H9 (cell line): Measurements from ENCODE around the gene COL18A1. TPM values are rescaled to one million over a fixed set of nuclear protein-coding genes. Genes with fewer than 3 reads are reported as not detected.

Source experiments
- DNase-seq: peaks from one replicate; pipeline ENCODE4 v3.0.0-alpha.2; 2017
- H2AFZ ChIP-seq: one replicate; pipeline ENCODE4 v1.6.1; 2013; ENCODE audit warnings: mild to moderate bottlenecking, low read length, control low read depth, moderate library complexity
- H2AK5ac ChIP-seq: 2 replicates; pipeline ENCODE4 v1.6.1; 2013; ENCODE audit warnings: low read length, control low read depth, mixed read lengths; ENCODE audit not compliant: insufficient read length
- H2BK120ac ChIP-seq: one replicate; pipeline ENCODE4 v1.6.1; 2013; ENCODE audit warnings: low read depth, mild to moderate bottlenecking, low read length, control low read depth, inconsistent platforms; ENCODE audit not compliant: poor library complexity, severe bottlenecking
- H2BK12ac ChIP-seq: 2 replicates; pipeline ENCODE4 v1.6.1; 2013; ENCODE audit warnings: low read length, control low read depth, mixed read lengths, low read depth; ENCODE audit not compliant: insufficient read length
- H2BK15ac ChIP-seq: 2 replicates; pipeline ENCODE4 v1.6.1; 2013; ENCODE audit warnings: low read depth, low read length, control low read depth
- H2BK20ac ChIP-seq: one replicate; pipeline ENCODE4 v1.6.1; 2013; ENCODE audit warnings: low read depth, mild to moderate bottlenecking, low read length, control low read depth, inconsistent platforms; ENCODE audit not compliant: poor library complexity, severe bottlenecking
- H2BK5ac ChIP-seq: 2 replicates; pipeline ENCODE4 v1.6.1; 2013; ENCODE audit warnings: low read length, control low read depth, mixed read lengths; ENCODE audit not compliant: insufficient read length
- H3K14ac ChIP-seq: 2 replicates; pipeline ENCODE4 v1.6.1; 2013; ENCODE audit warnings: low read length, control low read depth; ENCODE audit not compliant: insufficient read depth
- H3K18ac ChIP-seq: 2 replicates; pipeline ENCODE4 v1.6.1; 2013; ENCODE audit warnings: low read depth, mild to moderate bottlenecking, mixed read lengths, low read length, control low read depth; ENCODE audit not compliant: insufficient read length
- H3K23ac ChIP-seq: 2 replicates; pipeline ENCODE4 v1.6.1; 2013; ENCODE audit warnings: low read length, control low read depth, mixed read lengths, low read depth; ENCODE audit not compliant: insufficient read length
- H3K23me2 ChIP-seq: 2 replicates; pipeline ENCODE4 v1.6.1; 2013; ENCODE audit warnings: low read depth, mild to moderate bottlenecking, mixed read lengths, low read length, control low read depth; ENCODE audit not compliant: insufficient read length, poor library complexity, severe bottlenecking
- H3K27ac ChIP-seq: 2 replicates; pipeline ENCODE4 v1.5.1; 2013; ENCODE audit warnings: low read length, control low read depth, mixed read lengths, low read depth; ENCODE audit not compliant: insufficient read length
- H3K27me3 ChIP-seq: 2 replicates; pipeline ENCODE4 v1.6.1; 2013; ENCODE audit warnings: low read length, control low read depth, inconsistent platforms; ENCODE audit not compliant: insufficient read depth
- H3K4ac ChIP-seq: 2 replicates; pipeline ENCODE4 v1.6.1; 2013; ENCODE audit warnings: low read depth, mild to moderate bottlenecking, control low read depth, inconsistent platforms, low read length, moderate library complexity
- H3K4me1 ChIP-seq: 2 replicates; pipeline ENCODE4 v1.6.1; 2013; ENCODE audit warnings: low read length, control low read depth, inconsistent platforms; ENCODE audit not compliant: insufficient read depth
- H3K4me2 ChIP-seq: 2 replicates; pipeline ENCODE4 v1.6.1; 2013; ENCODE audit warnings: low read length, control low read depth, mixed read lengths; ENCODE audit not compliant: insufficient read length, insufficient read depth
- H3K56ac ChIP-seq: 2 replicates; pipeline ENCODE4 v1.6.1; 2013; ENCODE audit warnings: low read depth, mild to moderate bottlenecking, mixed read lengths, low read length, control low read depth; ENCODE audit not compliant: insufficient read length
- H3K79me1 ChIP-seq: 2 replicates; pipeline ENCODE4 v1.6.1; 2013; ENCODE audit warnings: low read depth, mild to moderate bottlenecking, moderate library complexity, low read length, control low read depth, inconsistent platforms; ENCODE audit not compliant: insufficient read depth, poor library complexity, severe bottlenecking
- H3K79me2 ChIP-seq: 2 replicates; pipeline ENCODE4 v1.6.1; 2013; ENCODE audit warnings: low read length, control low read depth, inconsistent platforms; ENCODE audit not compliant: insufficient read depth
- H3K9ac ChIP-seq: 2 replicates; pipeline ENCODE4 v1.6.1; 2013; ENCODE audit warnings: low read length, control low read depth, mixed read lengths; ENCODE audit not compliant: insufficient read length; ENCODE audit errors: extremely low read depth
- H3K9me3 ChIP-seq: one replicate; pipeline ENCODE4 v1.6.1; 2013; ENCODE audit warnings: low read depth, low read length, inconsistent platforms; ENCODE audit not compliant: control insufficient read depth
- H3T11ph ChIP-seq: one replicate; pipeline ENCODE4 v1.6.1; 2013; ENCODE audit warnings: mild to moderate bottlenecking, low read length, control low read depth, inconsistent platforms
- H4K20me1 ChIP-seq: one replicate; pipeline ENCODE4 v1.6.1; 2013; ENCODE audit not compliant: control insufficient read depth, insufficient read length, insufficient read depth
- H4K5ac ChIP-seq: 2 replicates; pipeline ENCODE4 v1.6.1; 2013; ENCODE audit warnings: low read depth, mild to moderate bottlenecking, mixed read lengths, low read length, control low read depth; ENCODE audit not compliant: insufficient read length
- H4K8ac ChIP-seq: replicated peaks from 2 replicates; pipeline ENCODE4 v1.6.1; 2013; ENCODE audit warnings: low read length, control low read depth, mixed read lengths, low read depth; ENCODE audit not compliant: insufficient read length
- H4K91ac ChIP-seq: 2 replicates; pipeline ENCODE4 v1.6.1; 2013; ENCODE audit warnings: low read depth, mild to moderate bottlenecking, moderate library complexity, mixed read lengths, low read length, control low read depth; ENCODE audit not compliant: insufficient read length
- H3K27ac Mint-ChIP-seq, 3 experiments: 2 replicates in 2 of 3; 3 replicates in 1 of 3; pipeline ENCODE4 v1.8.0; 2020 to 2021; ENCODE audit warnings: mixed read lengths in 3 of 3, mild to moderate bottlenecking in 1 of 3, moderate library complexity in 1 of 3
- H3K27me3 Mint-ChIP-seq: 2 replicates; pipeline ENCODE4 v1.8.0; 2021; ENCODE audit warnings: low read depth, mild to moderate bottlenecking, moderate library complexity, mixed read lengths
- H3K36me3 Mint-ChIP-seq, 3 experiments: 2 replicates in 2 of 3; 3 replicates in 1 of 3; pipeline ENCODE4 v1.8.0; 2020 to 2021; ENCODE audit warnings: low read depth in 3 of 3, mixed read lengths in 3 of 3; ENCODE audit not compliant: insufficient read depth in 1 of 3
- H3K4me1 Mint-ChIP-seq, 2 experiments: 2 replicates each; pipeline ENCODE4 v1.8.0; 2020; ENCODE audit warnings: mixed read lengths in 2 of 2
- H3K4me3 Mint-ChIP-seq, 2 experiments: 2 replicates in 1 of 2; 3 replicates in 1 of 2; pipeline ENCODE4 v1.8.0; 2020 to 2021; ENCODE audit warnings: mild to moderate bottlenecking in 2 of 2, mixed read lengths in 2 of 2, moderate library complexity in 1 of 2
- H3K9me3 Mint-ChIP-seq, 2 experiments: 2 replicates in 1 of 2; 3 replicates in 1 of 2; pipeline ENCODE4 v1.8.0; 2020; ENCODE audit warnings: mild to moderate bottlenecking in 2 of 2, mixed read lengths in 2 of 2, moderate library complexity in 1 of 2
- WGBS: extraction: QIAGEN DNeasy Blood & Tissue Kit; methylation state at CpG from one replicate; pipeline ENCODE4 v1.1.7; 2013; ENCODE audit warnings: missing lambda C conversion rate, low lambda C conversion rate, mixed read lengths; ENCODE audit not compliant: insufficient read length; ENCODE audit errors: extremely low coverage; 5-methylcytosine and 5-hydroxymethylcytosine counted together
- total RNA-seq: library from RNA; stranded (reverse); gene quantifications from 2 replicates; pipeline ENCODE4 v1.2.1, GENCODE V29; 2021
- TF ChIP-seq, protein P1 (sequence below): fragments of 200-600 bp; sonication (generic); conservative IDR thresholded peaks from 3 replicates; pipeline ENCODE4 v1.8.0; 2021; ENCODE audit warnings: antibody characterized with exemption, mild to moderate bottlenecking

COL18A1 gene
- total RNA-seq, 1 experiment from 2014 or later = 232 TPM

DNA sequence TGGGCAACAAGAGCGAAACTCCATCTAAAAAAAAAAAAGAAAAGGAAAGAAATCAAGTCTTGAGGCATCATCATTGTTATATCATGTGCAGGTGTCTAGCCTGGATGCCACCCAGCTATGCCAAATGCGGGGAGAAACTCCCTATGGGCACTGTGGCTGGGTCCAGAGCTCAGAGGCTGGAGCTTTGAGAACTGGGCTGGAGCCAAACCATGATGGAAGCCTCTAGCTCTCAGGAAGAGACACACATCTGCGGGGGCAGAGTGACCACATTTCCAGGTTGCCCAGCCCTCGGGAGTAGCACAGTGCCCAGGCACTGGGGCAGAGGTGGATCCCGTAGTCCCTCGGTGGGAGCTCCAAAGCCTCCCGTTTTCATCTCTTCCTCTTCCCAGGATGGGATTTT is 58.9 kb downstream of the COL18A1 start:
- Histone ChIP-seq H3K9me3 (no peaks in the 10 kb centered on the region), H3K79me2 (peaks cover 13% of the 10 kb centered on the region; the same call in 1 of the 2 replicates), H3K18ac (no peak overlapping the region), H3K79me1 (peaks cover 13% of the 10 kb centered on the region), H3K4ac (no peak overlapping the region), H3K4me1 (no peaks in the 10 kb centered on the region), H3K23me2 (no peaks in the 10 kb centered on the region), H4K8ac (no peak overlapping the region), H2AFZ (no peak overlapping the region), H2BK120ac (no peak overlapping the region), H4K91ac (no peak overlapping the region), H2AK5ac (no peak overlapping the region), H3K23ac (no peak overlapping the region), H4K5ac (no peak overlapping the region), H4K20me1 (no peaks in the 10 kb centered on the region), H3K9ac (no peak overlapping the region), H2BK15ac (no peak overlapping the region), H3T11ph (no peak overlapping the region), H3K27ac (no peak overlapping the region), H3K4me2 (no peak overlapping the region), H2BK5ac (no peak overlapping the region), H2BK12ac (no peak overlapping the region), H3K56ac (no peak overlapping the region), H3K14ac (no peak overlapping the region), H3K27me3 (no peaks in the 10 kb centered on the region), H2BK20ac (no peak overlapping the region)
- TF ChIP-seq, protein P1, sequence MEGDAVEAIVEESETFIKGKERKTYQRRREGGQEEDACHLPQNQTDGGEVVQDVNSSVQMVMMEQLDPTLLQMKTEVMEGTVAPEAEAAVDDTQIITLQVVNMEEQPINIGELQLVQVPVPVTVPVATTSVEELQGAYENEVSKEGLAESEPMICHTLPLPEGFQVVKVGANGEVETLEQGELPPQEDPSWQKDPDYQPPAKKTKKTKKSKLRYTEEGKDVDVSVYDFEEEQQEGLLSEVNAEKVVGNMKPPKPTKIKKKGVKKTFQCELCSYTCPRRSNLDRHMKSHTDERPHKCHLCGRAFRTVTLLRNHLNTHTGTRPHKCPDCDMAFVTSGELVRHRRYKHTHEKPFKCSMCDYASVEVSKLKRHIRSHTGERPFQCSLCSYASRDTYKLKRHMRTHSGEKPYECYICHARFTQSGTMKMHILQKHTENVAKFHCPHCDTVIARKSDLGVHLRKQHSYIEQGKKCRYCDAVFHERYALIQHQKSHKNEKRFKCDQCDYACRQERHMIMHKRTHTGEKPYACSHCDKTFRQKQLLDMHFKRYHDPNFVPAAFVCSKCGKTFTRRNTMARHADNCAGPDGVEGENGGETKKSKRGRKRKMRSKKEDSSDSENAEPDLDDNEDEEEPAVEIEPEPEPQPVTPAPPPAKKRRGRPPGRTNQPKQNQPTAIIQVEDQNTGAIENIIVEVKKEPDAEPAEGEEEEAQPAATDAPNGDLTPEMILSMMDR = no peak
- Mint-ChIP-seq H3K4me3 (no peak overlapping the region), H3K27me3 (no peaks in the 10 kb centered on the region), H3K27ac (no peak overlapping the region; a peak in 1 of 7 replicates), H3K9me3 (peaks cover 15 to 17% of the 10 kb centered on the region in 2 experiments), H3K36me3 (peaks cover 29 to 52% (median 45%) of the 10 kb centered on the region in 3 experiments), H3K4me1 (peaks cover 2 to 16% of the 10 kb centered on the region in 2 experiments; a peak in 2 of 4 replicates)
- no peak for DNase-seq
- WGBS = no CpG with 5 or more reads among the region's 7 CpGs
